ENCODE results near the gene SESN1.

SESN1 gene

GRCh38 chr6:108999428-108999827 is 95.2 kb downstream of the SESN1 start:
- no peak overlapping the region for H3K9ac ChIP-seq (ENCODE audit: low read length)
- no peak overlapping the region for H3K4me3 ChIP-seq (ENCODE audit: low read length)
- peaks cover 66% of the 10 kb centered on the region for H3K36me3 ChIP-seq (ENCODE audit: control insufficient read depth, insufficient read depth, low read length, severe bottlenecking)
- peaks cover 47% of the 10 kb centered on the region for H3K4me1 ChIP-seq (ENCODE audit: control insufficient read depth, insufficient read depth, low read length)
- no peak for DNase-seq (ENCODE audit: low read depth)
- H3K9me3 ChIP-seq (ENCODE audit: control insufficient read depth, low read length): no peaks in the 10 kb centered on the region
- no peaks in the 10 kb centered on the region for H3K27me3 ChIP-seq (replicated peaks; ENCODE audit: control insufficient read depth, insufficient read depth, low read length)

- Histone ChIP-seq H3K4me1 (ENCODE audit: control insufficient read depth, insufficient read depth, low read length) (peaks cover 42% of the 10 kb centered on the region), H3K9ac (ENCODE audit: low read length) (no peak overlapping the region), H3K27me3 (replicated peaks; ENCODE audit: control insufficient read depth, insufficient read depth, low read length) (no peaks in the 10 kb centered on the region), H3K36me3 (ENCODE audit: control insufficient read depth, insufficient read depth, low read length, severe bottlenecking) (peaks cover 75% of the 10 kb centered on the region), H3K4me3 (ENCODE audit: low read length) (no peak overlapping the region), H3K9me3 (ENCODE audit: control insufficient read depth, low read length) (no peaks in the 10 kb centered on the region)
- no peak for DNase-seq (ENCODE audit: low read depth)
Observed at GRCh38 chr6:108998485-108998884, 96.2 kb downstream of the SESN1 start.

- Histone ChIP-seq H3K36me3 (ENCODE audit: control insufficient read depth, insufficient read depth, low read length, severe bottlenecking) (peaks cover 97% of the 10 kb centered on the region), H3K4me3 (ENCODE audit: low read length) (no peak overlapping the region), H3K9ac (ENCODE audit: low read length) (no peak overlapping the region), H3K9me3 (ENCODE audit: control insufficient read depth, low read length) (no peaks in the 10 kb centered on the region), H3K27me3 (replicated peaks; ENCODE audit: control insufficient read depth, insufficient read depth, low read length) (no peaks in the 10 kb centered on the region), H3K4me1 (ENCODE audit: control insufficient read depth, insufficient read depth, low read length) (peaks cover 23% of the 10 kb centered on the region)
- DNase-seq (ENCODE audit: low read depth): no peak
Observed at GRCh38 chr6:108996208-108996607, 98.4 kb downstream of the SESN1 start.

- no peaks in the 10 kb centered on the region for H3K9me3 ChIP-seq (ENCODE audit: control insufficient read depth, low read length)
- no peak overlapping the region for H3K4me3 ChIP-seq (ENCODE audit: low read length)
- H3K36me3 ChIP-seq (ENCODE audit: control insufficient read depth, insufficient read depth, low read length, severe bottlenecking): peaks cover 97% of the 10 kb centered on the region
- no peaks in the 10 kb centered on the region for H3K27me3 ChIP-seq (replicated peaks; ENCODE audit: control insufficient read depth, insufficient read depth, low read length)
- peaks cover 16% of the 10 kb centered on the region for H3K4me1 ChIP-seq (ENCODE audit: control insufficient read depth, insufficient read depth, low read length)
- DNase-seq (ENCODE audit: low read depth): no peak
- H3K9ac ChIP-seq (ENCODE audit: low read length): no peak overlapping the region
Observed at GRCh38 chr6:108995296-108995695, 99.3 kb downstream of the SESN1 start.

GRCh38 chr6:108993876-108994275 is 100.8 kb downstream of the SESN1 start:
- peaks cover 5% of the 10 kb centered on the region for H3K4me1 ChIP-seq (ENCODE audit: control insufficient read depth, insufficient read depth, low read length)
- H3K9me3 ChIP-seq (ENCODE audit: control insufficient read depth, low read length): no peaks in the 10 kb centered on the region
- peaks cover 97% of the 10 kb centered on the region for H3K36me3 ChIP-seq (ENCODE audit: control insufficient read depth, insufficient read depth, low read length, severe bottlenecking)
- H3K27me3 ChIP-seq (replicated peaks; ENCODE audit: control insufficient read depth, insufficient read depth, low read length): no peaks in the 10 kb centered on the region
- no peak for DNase-seq (ENCODE audit: low read depth)
- no peak overlapping the region for H3K4me3 ChIP-seq (ENCODE audit: low read length)
- no peak overlapping the region for H3K9ac ChIP-seq (ENCODE audit: low read length)

- no peak overlapping the region for H3K9ac ChIP-seq (ENCODE audit: low read length)
- H3K27me3 ChIP-seq (replicated peaks; ENCODE audit: control insufficient read depth, insufficient read depth, low read length): no peaks in the 10 kb centered on the region
- no peak for DNase-seq (ENCODE audit: low read depth)
- H3K4me3 ChIP-seq (ENCODE audit: low read length): no peak overlapping the region
- H3K4me1 ChIP-seq (ENCODE audit: control insufficient read depth, insufficient read depth, low read length): no peaks in the 10 kb centered on the region
- peaks cover 88% of the 10 kb centered on the region for H3K36me3 ChIP-seq (ENCODE audit: control insufficient read depth, insufficient read depth, low read length, severe bottlenecking)
- H3K9me3 ChIP-seq (ENCODE audit: control insufficient read depth, low read length): no peaks in the 10 kb centered on the region
Observed at GRCh38 chr6:108989700-108990099, 104.9 kb downstream of the SESN1 start.

GRCh38 chr6:108988765-108989164 is 105.9 kb downstream of the SESN1 start:
- Histone ChIP-seq H3K27me3 (replicated peaks; ENCODE audit: control insufficient read depth, insufficient read depth, low read length) (no peaks in the 10 kb centered on the region), H3K9ac (ENCODE audit: low read length) (no peak overlapping the region), H3K4me1 (ENCODE audit: control insufficient read depth, insufficient read depth, low read length) (peaks cover 2% of the 10 kb centered on the region), H3K4me3 (ENCODE audit: low read length) (no peak overlapping the region), H3K9me3 (ENCODE audit: control insufficient read depth, low read length) (no peaks in the 10 kb centered on the region), H3K36me3 (ENCODE audit: control insufficient read depth, insufficient read depth, low read length, severe bottlenecking) (peaks cover 80% of the 10 kb centered on the region)
- DNase-seq (ENCODE audit: low read depth): no peak

- peaks cover 76% of the 10 kb centered on the region for H3K36me3 ChIP-seq (ENCODE audit: control insufficient read depth, insufficient read depth, low read length, severe bottlenecking)
Observed at GRCh38 chr6:108988296-108988695, 106.3 kb downstream of the SESN1 start.

GRCh38 chr6:108987156-108987555 is 107.5 kb downstream of the SESN1 start:
- Histone ChIP-seq H3K9ac (ENCODE audit: low read length) (no peak overlapping the region), H3K9me3 (ENCODE audit: control insufficient read depth, low read length) (no peaks in the 10 kb centered on the region), H3K36me3 (ENCODE audit: control insufficient read depth, insufficient read depth, low read length, severe bottlenecking) (peaks cover 65% of the 10 kb centered on the region), H3K27me3 (replicated peaks; ENCODE audit: control insufficient read depth, insufficient read depth, low read length) (no peaks in the 10 kb centered on the region), H3K4me3 (ENCODE audit: low read length) (no peak overlapping the region), H3K4me1 (ENCODE audit: control insufficient read depth, insufficient read depth, low read length) (peaks cover 11% of the 10 kb centered on the region)
- no peak for DNase-seq (ENCODE audit: low read depth)

More at GRCh38 chr6:108988296-108988695, 106.3 kb downstream of the SESN1 start:
- Histone ChIP-seq H3K4me3 (ENCODE audit: low read length) (no peak overlapping the region), H3K4me1 (ENCODE audit: control insufficient read depth, insufficient read depth, low read length) (peaks cover 7% of the 10 kb centered on the region), H3K9ac (ENCODE audit: low read length) (no peak overlapping the region), H3K27me3 (replicated peaks; ENCODE audit: control insufficient read depth, insufficient read depth, low read length) (no peaks in the 10 kb centered on the region), H3K9me3 (ENCODE audit: control insufficient read depth, low read length) (no peaks in the 10 kb centered on the region)
- no peak for DNase-seq (ENCODE audit: low read depth)

- Histone ChIP-seq H3K9ac (ENCODE audit: low read length) (no peak overlapping the region), H3K36me3 (ENCODE audit: control insufficient read depth, insufficient read depth, low read length, severe bottlenecking) (peaks cover 46% of the 10 kb centered on the region), H3K4me3 (ENCODE audit: low read length) (no peak overlapping the region), H3K27me3 (replicated peaks; ENCODE audit: control insufficient read depth, insufficient read depth, low read length) (no peaks in the 10 kb centered on the region), H3K9me3 (ENCODE audit: control insufficient read depth, low read length) (no peaks in the 10 kb centered on the region), H3K4me1 (ENCODE audit: control insufficient read depth, insufficient read depth, low read length) (peaks cover 11% of the 10 kb centered on the region)
- no peak for DNase-seq (ENCODE audit: low read depth)
Observed at GRCh38 chr6:108985301-108985700, 109.3 kb downstream of the SESN1 start.

GRCh38 chr6:108983151-108983550 is 111.5 kb downstream of the SESN1 start:
- Histone ChIP-seq H3K27me3 (replicated peaks; ENCODE audit: control insufficient read depth, insufficient read depth, low read length) (no peaks in the 10 kb centered on the region), H3K4me3 (ENCODE audit: low read length) (no peak overlapping the region), H3K4me1 (ENCODE audit: control insufficient read depth, insufficient read depth, low read length) (peaks cover 11% of the 10 kb centered on the region), H3K9ac (ENCODE audit: low read length) (no peak overlapping the region), H3K36me3 (ENCODE audit: control insufficient read depth, insufficient read depth, low read length, severe bottlenecking) (peaks cover 25% of the 10 kb centered on the region), H3K9me3 (ENCODE audit: control insufficient read depth, low read length) (no peaks in the 10 kb centered on the region)
- DNase-seq (ENCODE audit: low read depth): peak; percentile 16

Measured in adipocyte (in vitro differentiated cells).